HepG2 (cell line): ENCODE results near the gene TOM1L2. TPM values are rescaled to one million over a fixed set of nuclear protein-coding genes. Genes with fewer than 3 reads are reported as not detected.

Experiments
- BCL6 ChIP-seq: IDR thresholded peaks from 2 replicates; pipeline ENCODE4 v1.6.1; 2016; ENCODE audit warnings: missing genetic modification reagents, missing compliant biosample characterization
- CENPBD1 ChIP-seq: sonication (generic); formaldehyde crosslinking; IDR thresholded peaks from 2 replicates; pipeline ENCODE4 v1.8.0; 2022; ENCODE audit warnings: missing genetic modification reagents, low read depth, mild to moderate bottlenecking, borderline replicate concordance
- GATA4 ChIP-seq: sonication (generic); IDR thresholded peaks from 2 replicates; pipeline ENCODE4 v1.6.1; 2016; ENCODE audit warnings: antibody characterized with exemption, low read depth, borderline replicate concordance
- HIC2 ChIP-seq: sonication (generic); formaldehyde crosslinking; IDR thresholded peaks from 2 replicates; pipeline ENCODE4 v1.9.0; 2022; ENCODE audit warnings: low read depth, missing genetic modification reagents
- HNF4A ChIP-seq: sonication (generic); formaldehyde crosslinking; IDR thresholded peaks from 2 replicates; pipeline ENCODE4 v1.4.0; 2020; ENCODE audit warnings: missing genetic modification reagents
- MEIS2 ChIP-seq: sonication (generic); formaldehyde crosslinking; IDR thresholded peaks from 2 replicates; pipeline ENCODE4 v1.9.0; 2021; ENCODE audit warnings: mild to moderate bottlenecking, missing genetic modification reagents
- MNT ChIP-seq: fragments of 450-650 bp; IDR thresholded peaks from 2 replicates; pipeline ENCODE4 v1.6.1; 2016
- NCOA2 ChIP-seq: sonication (generic); formaldehyde crosslinking; IDR thresholded peaks from 2 replicates; pipeline ENCODE4 v1.8.0; 2022; ENCODE audit warnings: inconsistent platforms
- NFAT5 ChIP-seq: sonication (generic); formaldehyde crosslinking; IDR thresholded peaks from 2 replicates; pipeline ENCODE4 v1.4.0; 2020; ENCODE audit warnings: missing genetic modification reagents
- POLR2G ChIP-seq: fragments of 200-400 bp; formaldehyde crosslinking; IDR thresholded peaks from 2 replicates; pipeline ENCODE4 v1.6.1; 2018; ENCODE audit warnings: mild to moderate bottlenecking, low read depth, low read length, moderate library complexity
- PPARG ChIP-seq: conservative IDR thresholded peaks from 2 replicates; pipeline ENCODE4 v1.6.1; 2016; ENCODE audit warnings: missing biosample characterization, missing genetic modification reagents
- SMAD1 ChIP-seq: sonication (generic); formaldehyde crosslinking; IDR thresholded peaks from 2 replicates; pipeline ENCODE4 v1.4.0; 2020; ENCODE audit warnings: missing genetic modification reagents, low read depth, mild to moderate bottlenecking, borderline replicate concordance
- SRSF4 ChIP-seq: fragments of 200-400 bp; formaldehyde crosslinking; IDR thresholded peaks from one replicate; pipeline ENCODE4 v1.6.1; 2018; ENCODE audit warnings: mild to moderate bottlenecking, low read depth, low read length, moderate library complexity; ENCODE audit not compliant: poor library complexity, severe bottlenecking
- ZFP36 ChIP-seq: fragments of 150-350 bp; IDR thresholded peaks from 2 replicates; pipeline ENCODE4 v1.6.1; 2018; ENCODE audit warnings: borderline replicate concordance, low read length, low read depth; ENCODE audit not compliant: partially characterized antibody
- ZNF225 ChIP-seq: sonication (generic); formaldehyde crosslinking; IDR thresholded peaks from 2 replicates; pipeline ENCODE4 v1.4.0; 2020; ENCODE audit warnings: mild to moderate bottlenecking, missing genetic modification reagents
- ZNF512 ChIP-seq: sonication (generic); formaldehyde crosslinking; IDR thresholded peaks from 2 replicates; pipeline ENCODE4 v1.4.0; 2020; ENCODE audit warnings: mild to moderate bottlenecking, missing genetic modification reagents
- ZNF619 ChIP-seq: sonication (generic); formaldehyde crosslinking; IDR thresholded peaks from 2 replicates; pipeline ENCODE4 v1.4.0; 2020; ENCODE audit warnings: mild to moderate bottlenecking, missing genetic modification reagents
- ZNF7 ChIP-seq: IDR thresholded peaks from 2 replicates; pipeline ENCODE4 v1.6.1; 2016; ENCODE audit warnings: missing biosample characterization, missing genetic modification reagents
- polyA plus RNA-seq, 8 experiments: library from polyadenylated mRNA; depleted of rRNA in 3 of 8; stranded (reverse) in 7 of 8; unstranded in 1 of 8; fragments of >200 nt; fragmentation: Illumina TruSeq in 4 of 8; extraction: Trizol in 4 of 8; gene quantifications; 2 replicates each; pipeline versions ENCODE4 v1.2.1 to v1.2.3, GENCODE V29; 2011 to 2016; ENCODE audit warnings: low read depth in 4 of 8, missing spikeins in 1 of 8, mixed read lengths in 1 of 8; ENCODE audit not compliant: insufficient read depth in 1 of 8
- total RNA-seq, 5 experiments: library from RNA; depleted of rRNA; stranded (reverse); fragments of >200 nt; fragmentation: Illumina TruSeq; extraction: Trizol; gene quantifications; 2 replicates each; pipeline ENCODE4 v1.2.3, GENCODE V29; 2016; ENCODE audit warnings: low read depth in 1 of 5

The TOM1L2 gene
- total and polyA plus RNA-seq, 2 of the 13 experiments (the other 11 are each of a cell fraction or from before 2014, with no cell fraction given) = 4.7 to 7.4 TPM

- no peak for TF ChIP-seq NFAT5
- TF ChIP-seq BCL6 = peak; percentile 84
- no peak for TF ChIP-seq ZNF225 (CRISPR knock-in tag)
- TF ChIP-seq SRSF4 = no peak
- no peak for TF ChIP-seq ZNF619 (CRISPR knock-in tag)
- no peak for TF ChIP-seq SMAD1
- TF ChIP-seq HNF4A = peak; percentile 47; the same call in 1 of the 2 replicates
- no peak for TF ChIP-seq ZNF512 (CRISPR knock-in tag)
- TF ChIP-seq MNT = no peak
- no peak for TF ChIP-seq POLR2G
- no peak for TF ChIP-seq MEIS2 (CRISPR knock-in tag)
- TF ChIP-seq CENPBD1 (CRISPR knock-in tag) = no peak
- TF ChIP-seq NCOA2 (CRISPR knock-in tag) = no peak
- no peak for TF ChIP-seq GATA4
- TF ChIP-seq ZFP36 = no peak
- no peak for TF ChIP-seq ZNF7 (CRISPR knock-in tag)
- TF ChIP-seq PPARG (CRISPR knock-in tag) = peak; percentile 71
- 0 out of 2 replicates have a peak, but pooled peaks have one; percentile 57 for TF ChIP-seq HIC2 (CRISPR knock-in tag)
Measured at GRCh38 chr17:17904166-17905035, 67.8 kb downstream of the TOM1L2 start (continued).
